ENCODE data around the gene CHST5.

The CHST5 gene

GRCh38 chr16:75535901-75536300, at the start of gene CHST5:
TSS of gene CHST5 (minus strand) at chr16:75536108. CDS start at chr16:75530384, 5,724 bp downstream.
- no peak for DNase-seq

GRCh38 chr16:75584108-75584507, 48.2 kb upstream of the CHST5 start:
- DNase-seq = no peak

- DNase-seq = no peak
Measured at GRCh38 chr16:75579281-75579834, 43.5 kb upstream of the CHST5 start.

- DNase-seq = no peak
Measured at GRCh38 chr16:75578725-75579124, 42.8 kb upstream of the CHST5 start.

- no peak for DNase-seq
Measured at GRCh38 chr16:75578212-75578611, 42.3 kb upstream of the CHST5 start.

- no peak for DNase-seq
Measured at GRCh38 chr16:75576384-75576811, 40.5 kb upstream of the CHST5 start.

- DNase-seq = no peak
Measured at GRCh38 chr16:75575958-75576357, 40.0 kb upstream of the CHST5 start.

- DNase-seq = no peak
Measured at GRCh38 chr16:75573955-75574354, 38.0 kb upstream of the CHST5 start.

GRCh38 chr16:75572864-75573542, 37.1 kb upstream of the CHST5 start:
- DNase-seq = no peak

- no peak for DNase-seq
Measured at GRCh38 chr16:75570396-75571065, 34.6 kb upstream of the CHST5 start.

- DNase-seq = no peak
Measured at GRCh38 chr16:75567911-75568310, 32.0 kb upstream of the CHST5 start.

- no peak for DNase-seq
Measured at GRCh38 chr16:75566758-75567255, 30.9 kb upstream of the CHST5 start.

GRCh38 chr16:75566040-75566757, 30.3 kb upstream of the CHST5 start, which contains the start of gene GABARAPL2:
TSS of gene GABARAPL2 (plus strand) at chr16:75566379. CDS start at chr16:75566487, 108 bp downstream.
- peak; percentile 8 for DNase-seq

GRCh38 chr16:75565640-75566039, 29.7 kb upstream of the CHST5 start:
- no peak for DNase-seq

GRCh38 chr16:75559564-75560372, 23.9 kb upstream of the CHST5 start:
- DNase-seq = no peak

GRCh38 chr16:75558846-75559401, 23.0 kb upstream of the CHST5 start:
- DNase-seq = no peak

- DNase-seq = no peak
Measured at GRCh38 chr16:75556431-75556950, 20.6 kb upstream of the CHST5 start.

GRCh38 chr16:75555707-75556430, 20.0 kb upstream of the CHST5 start, which contains the start of gene TMEM231:
TSS of gene TMEM231 (minus strand) at chr16:75556252. CDS start at chr16:75556209, 43 bp downstream.
- peak; percentile 70 for DNase-seq

GRCh38 chr16:75555213-75555706, 19.4 kb upstream of the CHST5 start:
- peak; percentile 19 for DNase-seq

- no peak for DNase-seq
Measured at GRCh38 chr16:75552951-75553350, 17.0 kb upstream of the CHST5 start.

- no peak for DNase-seq
Measured at GRCh38 chr16:75550211-75550662, 14.3 kb upstream of the CHST5 start.
